Endothelial cell of umbilical vein (primary cell): ENCODE data around the gene TRIP10. TPM values are rescaled to one million over a fixed set of nuclear protein-coding genes. Genes with fewer than 3 reads are reported as not detected.
A peak's percentile ranks its signal among the peaks of the same experiment; 100 is the strongest.

Experiments used
- Bru-seq: library from RNA; stranded (reverse); fragments of 400-500 nt; gene quantifications from one replicate; lab custom pipeline; 2021; lab: Mats Ljungman, UMichigan
- BruChase-seq, 2 experiments: library from RNA; stranded (reverse); fragments of 400-500 nt; gene quantifications; one replicate each; lab custom pipeline; 2021; lab: Mats Ljungman, UMichigan
- BruUV-seq: library from RNA; stranded (reverse); fragments of 400-500 nt; replicated peaks from 2 replicates; lab custom pipeline; 2021; lab: Mats Ljungman, UMichigan
- CTCF ChIA-PET: fragments of 300-600, 350-600 bp; sonication (Branson Sonifier 250); formaldehyde crosslinking; loops from one replicate; lab custom pipeline; 2021; ENCODE audit warnings: antibody characterized with exemption, inconsistent platforms; lab: Charles Lee
- POLR2A ChIA-PET: fragments of 300-600, 350-600 bp; sonication (Branson Sonifier 250); formaldehyde crosslinking; loops from one replicate; lab custom pipeline; 2021; ENCODE audit warnings: antibody characterized with exemption, inconsistent platforms; lab: Charles Lee
- DNase-seq: peaks from one replicate; pipeline ENCODE4 v3.0.0-alpha.2; 2011; ENCODE audit warnings: low read depth, low spot score
- FAIRE-seq: peaks from 2 replicates; lab custom pipeline; 2011; peaks lifted over from hg19 to GRCh38; lab: Jason Lieb, UNC
- H2AFZ ChIP-seq: 2 replicates; pipeline ENCODE4 v1.6.0; 2012; ENCODE audit warnings: low read depth, low read length, control low read depth, inconsistent platforms
- H3K27ac ChIP-seq: 2 replicates; pipeline ENCODE4 v1.5.1; 2011; ENCODE audit warnings: low read depth, mild to moderate bottlenecking, control low read depth, low read length, moderate library complexity; ENCODE audit not compliant: insufficient read depth
- H3K27me3 ChIP-seq, 2 experiments: 2 replicates each; pipeline versions ENCODE4 v1.6.0 to v1.6.1; 2011; ENCODE audit warnings: low read length in 2 of 2, mixed read lengths in 1 of 2; ENCODE audit not compliant: control insufficient read depth in 2 of 2, insufficient read depth in 2 of 2
- H3K36me3 ChIP-seq, 2 experiments: 2 replicates in 1 of 2; 3 replicates in 1 of 2; pipeline ENCODE4 v1.5.1; 2011; ENCODE audit warnings: low read length in 2 of 2, mild to moderate bottlenecking in 1 of 2, moderate library complexity in 1 of 2; ENCODE audit not compliant: control insufficient read depth in 2 of 2, insufficient read depth in 2 of 2; ENCODE audit errors: extremely low read depth in 1 of 2
- H3K4me1 ChIP-seq: 3 replicates; pipeline ENCODE4 v1.5.1; 2011; ENCODE audit warnings: mild to moderate bottlenecking, low read length; ENCODE audit not compliant: control insufficient read depth, insufficient read depth; ENCODE audit errors: extremely low read depth
- H3K4me2 ChIP-seq: 2 replicates; pipeline ENCODE4 v1.6.1; 2011; ENCODE audit warnings: low read length, control low read depth, mixed read lengths; ENCODE audit not compliant: insufficient read depth
- H3K4me3 ChIP-seq, 3 experiments: fragments of 200-600 bp in 1 of 3; sonication (generic), shearing (Covaris generic) in 1 of 3; replicated peaks in 1 of 3; 2 replicates each; pipeline ENCODE4 v1.5.1; 2011 to 2016; ENCODE audit warnings: control low read depth in 3 of 3, low read length in 3 of 3, mild to moderate bottlenecking in 2 of 3, inconsistent platforms in 1 of 3, low read depth in 1 of 3, moderate library complexity in 1 of 3; ENCODE audit not compliant: insufficient read depth in 1 of 3
- H3K79me2 ChIP-seq: 2 replicates; pipeline ENCODE4 v1.6.0; 2012; ENCODE audit warnings: low read length, inconsistent platforms; ENCODE audit not compliant: control insufficient read depth, insufficient read depth
- H3K9ac ChIP-seq: replicated peaks from 2 replicates; pipeline ENCODE3; 2011; ENCODE audit warnings: low read length, control low read depth; ENCODE audit not compliant: insufficient read depth; ENCODE audit errors: extremely low read depth
- H3K9me1 ChIP-seq: replicated peaks from 3 replicates; pipeline ENCODE4 v1.6.0; 2011; ENCODE audit warnings: mild to moderate bottlenecking, low read length; ENCODE audit not compliant: control insufficient read depth, insufficient read depth; ENCODE audit errors: extremely low read depth
- H3K9me3 ChIP-seq: replicated peaks from 2 replicates; pipeline ENCODE4 v1.5.1; 2012; ENCODE audit warnings: low read length, inconsistent platforms; ENCODE audit not compliant: control insufficient read depth, insufficient read depth
- H4K20me1 ChIP-seq: replicated peaks from 2 replicates; pipeline ENCODE3; 2011; ENCODE audit warnings: mild to moderate bottlenecking, low read length; ENCODE audit not compliant: control insufficient read depth, insufficient read depth; ENCODE audit errors: extremely low read depth
- CTCF ChIP-seq, 2 donors: IDR thresholded peaks; 1 replicate in 1 of 2; 2 replicates in 1 of 2; pipeline ENCODE4 v1.5.1; 2011; ENCODE audit warnings: low read length in 2 of 2, mild to moderate bottlenecking in 2 of 2, moderate library complexity in 2 of 2, control low read depth in 1 of 2, inconsistent platforms in 1 of 2, low read depth in 1 of 2; ENCODE audit not compliant: insufficient read depth in 1 of 2; ENCODE audit errors: extremely low read depth in 1 of 2
- EZH2 ChIP-seq: IDR thresholded peaks from 2 replicates; pipeline ENCODE4 v1.6.1; 2012; ENCODE audit warnings: borderline replicate concordance, low read depth, mild to moderate bottlenecking, moderate library complexity, low read length, inconsistent platforms; ENCODE audit not compliant: severe bottlenecking
- FOS ChIP-seq: IDR thresholded peaks from 2 replicates; pipeline ENCODE4 v1.6.1; 2011; ENCODE audit warnings: mild to moderate bottlenecking, low read length, moderate library complexity, borderline replicate concordance; ENCODE audit not compliant: insufficient read depth
- GATA2 ChIP-seq: IDR thresholded peaks from 2 replicates; pipeline ENCODE4 v1.7.0; 2011; ENCODE audit warnings: low read depth, mild to moderate bottlenecking, moderate library complexity, mixed read lengths, low read length; ENCODE audit not compliant: insufficient read length, insufficient read depth
- JUN ChIP-seq: IDR thresholded peaks from 2 replicates; pipeline ENCODE4 v1.6.1; 2011; ENCODE audit warnings: borderline replicate concordance, low read depth; ENCODE audit not compliant: insufficient read length, insufficient read depth
- MAX ChIP-seq: IDR thresholded peaks from 2 replicates; pipeline ENCODE4 v1.6.1; 2011; ENCODE audit not compliant: insufficient read depth, insufficient read length
- MYC ChIP-seq: IDR thresholded peaks from one replicate; pipeline ENCODE4 v1.6.1; 2011; ENCODE audit warnings: mild to moderate bottlenecking, low read depth, low read length
- POLR2A ChIP-seq: IDR thresholded peaks from 2 replicates; pipeline ENCODE4 v1.6.1; 2012; ENCODE audit warnings: low read depth, mild to moderate bottlenecking, control low read depth, low read length
- POLR2AphosphoS5 ChIP-seq: IDR thresholded peaks from 2 replicates; pipeline ENCODE4 v1.6.1; 2012; ENCODE audit warnings: low read depth, mild to moderate bottlenecking, control low read depth, low read length, moderate library complexity; ENCODE audit not compliant: insufficient read depth
- dilution Hi-C: fragments of 300-500 bp; cut with MboI; formaldehyde crosslinking; loops from one replicate; pipeline ENCODE4 v1.15.0; 2019; ENCODE audit warnings: low sequenced_read_pairs; ENCODE audit not compliant: extremely low pct_ligation_motif_present
- intact Hi-C: fragments of 100-400 bp; cut with micrococcal nuclease; formaldehyde crosslinking; loops from one replicate; pipeline ENCODE4 v1.10.0; 2022
- long read RNA-seq: library from polyadenylated mRNA; stranded (forward); transcript quantifications from one replicate; pipeline ENCODE4 v2.0.0, GENCODE V29; 2021
- polyA minus RNA-seq, 3 experiments: library from RNA; depleted of rRNA, polyadenylated mRNA; stranded (reverse); fragments of >200 nt; gene quantifications; 1 replicate in 1 of 3; 2 replicates in 2 of 3; pipeline ENCODE4 v1.2.3, GENCODE V29; 2011
- polyA plus RNA-seq, 4 experiments: library from polyadenylated mRNA; depleted of rRNA in 3 of 4; stranded (reverse) in 3 of 4; unstranded in 1 of 4; fragments of >200 nt; gene quantifications; 2 replicates each; pipeline versions ENCODE4 v1.2.1 to v1.2.3, GENCODE V29; 2011 to 2012; ENCODE audit warnings: missing spikeins in 1 of 4
- total RNA-seq: library from RNA; stranded (reverse); gene quantifications from 2 replicates; pipeline ENCODE4 v1.2.3, GENCODE V29; 2021

TRIP10 gene
- total RNA-seq (65.7 and 69.3 TPM in 2 replicates), polyA plus RNA-seq (26.3 and 28.4 TPM in 2 replicates), polyA minus RNA-seq (21.6 and 38.2 TPM in 2 replicates), Bru-seq, nascent RNA (percentile 60 among the genes with signal in this experiment), BruChase-seq, experiment 1, labeled RNA remaining after a 6-hour chase (percentile 86 among the genes with signal in this experiment), BruChase-seq, experiment 2, labeled RNA remaining after a 2-hour chase (percentile 81 among the genes with signal in this experiment)
- 36.2 and 40.0 TPM in 2 replicates for polyA plus RNA-seq (2011; cell fraction: cytosol; rRNA removed)
- polyA plus RNA-seq (2011; cell fraction: nucleus; rRNA removed): 175 and 176 TPM in 2 replicates
- 80.6 and 95.7 TPM in 2 replicates for polyA plus RNA-seq (2012)
- polyA minus RNA-seq (2011; cell fraction: cytosol; rRNA and poly(A)+ RNA removed): 22.0 TPM
- 16.5 and 20.3 TPM in 2 replicates for polyA minus RNA-seq (2011; cell fraction: nucleus; rRNA and poly(A)+ RNA removed)
- long read RNA-seq, transcript TRIP10-202 (14 exons, 2,035 nt): major isoform, 69 of 104 reads
- long read RNA-seq, partial matches to known transcripts: 15 of 104 reads
- long read RNA-seq, other reads (novel, unspliced or antisense): 15 of 104 reads

GRCh38 chr19:6739390-6739882 lies at the start of gene TRIP10:
Gene TRIP10, plus strand, starts transcription at chr19:6739680. Its CDS starts 82 bp downstream, at chr19:6739762.
- peak within 1 kb of the TSS; percentile 66 to 92 (median 80) for H3K4me3 ChIP-seq
- dilution Hi-C loops: no loop called here
- peak; percentile 66 for DNase-seq
- H3K4me2 ChIP-seq: peak within 1 kb of the TSS; percentile 78
- TF ChIP-seq MYC: no peak
- no peak for TF ChIP-seq EZH2
- TF ChIP-seq POLR2AphosphoS5: no peak
- TF ChIP-seq JUN: no peak
- TF ChIP-seq CTCF (IDR thresholded peaks at IDR 0.05; ENCODE audit: extremely low read depth in 1 of 2, insufficient read depth in 1 of 2, low read depth in 1 of 2, low read length in 2 of 2): no peak
- TF ChIP-seq GATA2: no peak
- TF ChIP-seq POLR2A: no peak
- no peak for TF ChIP-seq FOS
- no peak for TF ChIP-seq MAX
- FAIRE-seq: peak; percentile 80
- peak within 1 kb of the TSS; percentile 82 for H2AFZ ChIP-seq
- no peaks in the 10 kb centered on the region for H3K27me3 ChIP-seq
- H3K9me3 ChIP-seq: no peaks in the 10 kb centered on the region
- CTCF ChIA-PET: interaction anchor here (1.0 to 6.2 kb wide), 4 partner anchors 11 to 123 kb away, joined by 4 to 179 read pairs (median 14); no protein-coding TSS in a partner anchor
- no peaks in the 10 kb centered on the region for H3K9me1 ChIP-seq
- BruUV-seq: no TSS peak
- peaks cover 46% of the 10 kb centered on the region for H3K4me1 ChIP-seq
- peak within 1 kb of the TSS; percentile 60 for H3K9ac ChIP-seq
- peaks cover 0 to 11% of the 10 kb centered on the region in 2 experiments for H3K36me3 ChIP-seq
- intact Hi-C loops: loop anchor here (5.0 to 10.0 kb wide), 5 partner anchors 63 to 367 kb away; partner anchors contain the start of genes ALKBH7, KHSRP, TNFSF14 and TNFSF9
- peak within 1 kb of the TSS; percentile 61 for H3K27ac ChIP-seq
- POLR2A ChIA-PET: interaction anchor here (0.6 kb wide), 1 partner anchor 124 kb away, joined by 5 read pairs; no protein-coding TSS in a partner anchor
- no peaks in the 10 kb centered on the region for H4K20me1 ChIP-seq
- peaks cover 33% of the 10 kb centered on the region for H3K79me2 ChIP-seq
